GM21723 (cell line): ENCODE measurements around the gene POLRMT.

Source experiments
- ATAC-seq: cut with Tn5 transposase; IDR thresholded peaks from one replicate; pipeline ENCODE4 v1.9.1; 2021; ENCODE audit warnings: mild to moderate bottlenecking, moderate library complexity; ENCODE audit not compliant: unreplicated experiment

The POLRMT gene

GRCh38 chr19:581399-582111, 51.8 kb downstream of the POLRMT start:
- no peak for ATAC-seq

GRCh38 chr19:580274-580835, 53.0 kb downstream of the POLRMT start:
- no peak for ATAC-seq

- ATAC-seq: no peak
Observed at GRCh38 chr19:579842-580155, 53.5 kb downstream of the POLRMT start.

GRCh38 chr19:579111-579841, 54.1 kb downstream of the POLRMT start:
- no peak for ATAC-seq

- no peak for ATAC-seq
Observed at GRCh38 chr19:577439-578392, 55.6 kb downstream of the POLRMT start.

GRCh38 chr19:576768-577438, 56.4 kb downstream of the POLRMT start:
- ATAC-seq: no peak

- ATAC-seq: no peak
Observed at GRCh38 chr19:575527-576506, 57.5 kb downstream of the POLRMT start.

GRCh38 chr19:574658-575526, 58.4 kb downstream of the POLRMT start:
- no peak for ATAC-seq

GRCh38 chr19:573519-573825, 59.9 kb downstream of the POLRMT start:
- ATAC-seq: no peak

GRCh38 chr19:572743-573518, 60.4 kb downstream of the POLRMT start:
- ATAC-seq: peak; percentile 21

GRCh38 chr19:572140-572742, 61.1 kb downstream of the POLRMT start, which contains the start of gene BSG:
Gene BSG (plus strand): TSS chr19:572596. CDS start chr19:572635, 39 bp downstream.
- peak; percentile 63 for ATAC-seq

- no peak for ATAC-seq
Observed at GRCh38 chr19:571566-571974, 61.8 kb downstream of the POLRMT start.

GRCh38 chr19:570937-571565, 62.3 kb downstream of the POLRMT start:
- no peak for ATAC-seq

GRCh38 chr19:570251-570686, 63.1 kb downstream of the POLRMT start:
- no peak for ATAC-seq

- no peak for ATAC-seq
Observed at GRCh38 chr19:567296-567900, 65.9 kb downstream of the POLRMT start.
